Left lobe of liver (tissue), 2 donors: ENCODE results near the gene CDCA4. TPM values are rescaled to one million over a fixed set of nuclear protein-coding genes. Genes with fewer than 3 reads are reported as not detected.
A peak's percentile ranks its signal among the peaks of the same experiment; 100 is the strongest.

Experiments
- ATAC-seq: fragments of 200-7000 bp; cut with Tn5 transposase; one replicate; pipeline ENCODE4 v1.9.1; 2020; ENCODE audit warnings: mild to moderate bottlenecking, moderate library complexity
- DNase-seq: peaks from one replicate; pipeline ENCODE4 v3.0.0-alpha.2; 2020; ENCODE audit warnings: low spot score
- total RNA-seq: library from RNA; stranded (reverse); gene quantifications from one replicate; pipeline ENCODE4 v1.2.1, GENCODE V29; 2021
- donor health status: DM: no; HTN: no; CAD: no; lungs with moderate emphysema.
- donor health status: DM: no; HTN: yes; CAD: no.

CDCA4 gene
- total RNA-seq, 1 donor from 2014 or later: 1.4 TPM

- no peak for ATAC-seq
- DNase-seq: peak; percentile 52
Measured at GRCh38 chr14:105019861-105020814, 745 bp downstream of the CDCA4 start.

GRCh38 chr14:105018414-105018813 is 2.5 kb downstream of the CDCA4 start:
- DNase-seq: no peak
- no peak for ATAC-seq

GRCh38 chr14:105015905-105016304 is 5.0 kb downstream of the CDCA4 start:
- no peak for ATAC-seq
- no peak for DNase-seq

GRCh38 chr14:105015242-105015641 is 5.6 kb downstream of the CDCA4 start:
- ATAC-seq (no peak), DNase-seq (no peak)

GRCh38 chr14:105014631-105015030 is 6.3 kb downstream of the CDCA4 start:
- ATAC-seq: no peak
- no peak for DNase-seq

GRCh38 chr14:105014032-105014431 is 6.9 kb downstream of the CDCA4 start:
- DNase-seq (no peak), ATAC-seq (no peak)

- no peak for ATAC-seq
- DNase-seq: no peak
Measured at GRCh38 chr14:105013150-105013785, 7.6 kb downstream of the CDCA4 start.

GRCh38 chr14:105012171-105012985 is 8.5 kb downstream of the CDCA4 start:
- DNase-seq (no peak), ATAC-seq (no peak)

GRCh38 chr14:105011312-105011990 is 9.4 kb downstream of the CDCA4 start:
- ATAC-seq: no peak
- DNase-seq: no peak

- ATAC-seq (no peak), DNase-seq (no peak)
Measured at GRCh38 chr14:105010891-105011291, 10.0 kb downstream of the CDCA4 start.

- DNase-seq (no peak), ATAC-seq (no peak)
Measured at GRCh38 chr14:105010106-105010505, 10.8 kb downstream of the CDCA4 start.

- DNase-seq (no peak), ATAC-seq (no peak)
Measured at GRCh38 chr14:105007593-105008264, 13.2 kb downstream of the CDCA4 start.

GRCh38 chr14:105006831-105007592 is 13.9 kb downstream of the CDCA4 start:
- DNase-seq (no peak), ATAC-seq (no peak)

- no peak for ATAC-seq
- DNase-seq: no peak
Measured at GRCh38 chr14:105005929-105006830, 14.7 kb downstream of the CDCA4 start.

GRCh38 chr14:105005329-105005928 is 15.5 kb downstream of the CDCA4 start:
- no peak for DNase-seq
- no peak for ATAC-seq

GRCh38 chr14:104999361-104999760 is 21.5 kb downstream of the CDCA4 start:
- DNase-seq: no peak

GRCh38 chr14:104998801-104999200 is 22.1 kb downstream of the CDCA4 start:
- ATAC-seq (no peak), DNase-seq (no peak)

More at GRCh38 chr14:104999361-104999760, 21.5 kb downstream of the CDCA4 start:
- ATAC-seq: no peak

- ATAC-seq (no peak), DNase-seq (no peak)
Measured at GRCh38 chr14:104996483-104996882, 24.4 kb downstream of the CDCA4 start.
